GM13977 (cell line): Measurements from ENCODE around the gene NUP214.
"Not testable (repeated sequence)": the region's sequence is repeated elsewhere in the genome, so short reads cannot be mapped to it uniquely, and the experiment has no call there.

Experiments used
- DNase-seq: peaks from one replicate; pipeline ENCODE4 v3.0.0; 2012; ENCODE audit warnings: low spot score
- CTCF ChIP-seq: IDR thresholded peaks from 2 replicates; pipeline ENCODE4 v1.5.1; 2012; ENCODE audit warnings: mild to moderate bottlenecking, control low read depth; ENCODE audit not compliant: insufficient read depth; ENCODE audit errors: extremely low read depth, missing control alignments
- in situ Hi-C: fragments of 300-500 bp; cut with MboI; formaldehyde crosslinking; loops from one replicate; pipeline ENCODE4 v1.12.0; 2022; ENCODE audit warnings: low sequenced_read_pairs, low pct_unique_long_range_greater_than_20kb, mixed read lengths, inconsistent platforms; ENCODE audit not compliant: unreplicated experiment

Gene NUP214

GRCh38 chr9:131107760-131108159 lies 17.6 kb upstream of the NUP214 start:
- in situ Hi-C loops: no loop called here
- DNase-seq: no peak
- no peak for TF ChIP-seq CTCF

- DNase-seq: no peak
- in situ Hi-C loops: no loop called here
- no peak for TF ChIP-seq CTCF
These were observed 14.1 kb upstream of the NUP214 start for GRCh38 chr9:131111186-131111853.

GRCh38 chr9:131111854-131112311 lies 13.5 kb upstream of the NUP214 start:
- in situ Hi-C loops: no loop called here
- no peak for TF ChIP-seq CTCF
- DNase-seq: peak; percentile 10

GRCh38 chr9:131112374-131113154 lies 12.8 kb upstream of the NUP214 start:
- peak; percentile 5 for DNase-seq
- no peak for TF ChIP-seq CTCF
- in situ Hi-C loops: no loop called here

GRCh38 chr9:131113655-131114054 lies 11.7 kb upstream of the NUP214 start:
- peak; percentile 8 for DNase-seq
- TF ChIP-seq CTCF: no peak
- in situ Hi-C loops: no loop called here

GRCh38 chr9:131114084-131114535 lies 11.3 kb upstream of the NUP214 start:
- TF ChIP-seq CTCF: no peak
- DNase-seq: peak; percentile 11
- in situ Hi-C loops: no loop called here

- in situ Hi-C loops: not testable (repeated sequence)
These were observed 10.0 kb upstream of the NUP214 start for GRCh38 chr9:131115360-131115742.

More at GRCh38 chr9:131115360-131115742, 10.0 kb upstream of the NUP214 start:
- DNase-seq: not testable (repeated sequence)
